ENCODE data around the gene CCIN. TPM values are rescaled to one million over a fixed set of nuclear protein-coding genes. Genes with fewer than 3 reads are reported as not detected.

CCIN gene
- total and polyA plus RNA-seq, 9 of the 15 experiments (the other 6 are each of a cell fraction or from before 2014, with no cell fraction given), result not detected

- TF ChIP-seq, protein P1, sequence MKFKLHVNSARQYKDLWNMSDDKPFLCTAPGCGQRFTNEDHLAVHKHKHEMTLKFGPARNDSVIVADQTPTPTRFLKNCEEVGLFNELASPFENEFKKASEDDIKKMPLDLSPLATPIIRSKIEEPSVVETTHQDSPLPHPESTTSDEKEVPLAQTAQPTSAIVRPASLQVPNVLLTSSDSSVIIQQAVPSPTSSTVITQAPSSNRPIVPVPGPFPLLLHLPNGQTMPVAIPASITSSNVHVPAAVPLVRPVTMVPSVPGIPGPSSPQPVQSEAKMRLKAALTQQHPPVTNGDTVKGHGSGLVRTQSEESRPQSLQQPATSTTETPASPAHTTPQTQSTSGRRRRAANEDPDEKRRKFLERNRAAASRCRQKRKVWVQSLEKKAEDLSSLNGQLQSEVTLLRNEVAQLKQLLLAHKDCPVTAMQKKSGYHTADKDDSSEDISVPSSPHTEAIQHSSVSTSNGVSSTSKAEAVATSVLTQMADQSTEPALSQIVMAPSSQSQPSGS (CRISPR knock-in tag; IDR thresholded peaks at IDR 0.05), result no peak
- TF ChIP-seq MXD1 (CRISPR knock-in tag; IDR thresholded peaks at IDR 0.05; ENCODE audit: borderline replicate concordance, poor library complexity, severe bottlenecking), result no peak
- TF ChIP-seq NRF1 (conservative IDR thresholded peaks at IDR 0.05 in 1 of 2, IDR thresholded peaks at IDR 0.05 in 1 of 2), result peak in 1 of 2 experiments; percentile 82; a peak in 2 of 4 replicates
- TF ChIP-seq EZH2 (IDR thresholded peaks at IDR 0.05; ENCODE audit: borderline replicate concordance, low read depth, low read length), result no peak
- TF ChIP-seq, protein P2, sequence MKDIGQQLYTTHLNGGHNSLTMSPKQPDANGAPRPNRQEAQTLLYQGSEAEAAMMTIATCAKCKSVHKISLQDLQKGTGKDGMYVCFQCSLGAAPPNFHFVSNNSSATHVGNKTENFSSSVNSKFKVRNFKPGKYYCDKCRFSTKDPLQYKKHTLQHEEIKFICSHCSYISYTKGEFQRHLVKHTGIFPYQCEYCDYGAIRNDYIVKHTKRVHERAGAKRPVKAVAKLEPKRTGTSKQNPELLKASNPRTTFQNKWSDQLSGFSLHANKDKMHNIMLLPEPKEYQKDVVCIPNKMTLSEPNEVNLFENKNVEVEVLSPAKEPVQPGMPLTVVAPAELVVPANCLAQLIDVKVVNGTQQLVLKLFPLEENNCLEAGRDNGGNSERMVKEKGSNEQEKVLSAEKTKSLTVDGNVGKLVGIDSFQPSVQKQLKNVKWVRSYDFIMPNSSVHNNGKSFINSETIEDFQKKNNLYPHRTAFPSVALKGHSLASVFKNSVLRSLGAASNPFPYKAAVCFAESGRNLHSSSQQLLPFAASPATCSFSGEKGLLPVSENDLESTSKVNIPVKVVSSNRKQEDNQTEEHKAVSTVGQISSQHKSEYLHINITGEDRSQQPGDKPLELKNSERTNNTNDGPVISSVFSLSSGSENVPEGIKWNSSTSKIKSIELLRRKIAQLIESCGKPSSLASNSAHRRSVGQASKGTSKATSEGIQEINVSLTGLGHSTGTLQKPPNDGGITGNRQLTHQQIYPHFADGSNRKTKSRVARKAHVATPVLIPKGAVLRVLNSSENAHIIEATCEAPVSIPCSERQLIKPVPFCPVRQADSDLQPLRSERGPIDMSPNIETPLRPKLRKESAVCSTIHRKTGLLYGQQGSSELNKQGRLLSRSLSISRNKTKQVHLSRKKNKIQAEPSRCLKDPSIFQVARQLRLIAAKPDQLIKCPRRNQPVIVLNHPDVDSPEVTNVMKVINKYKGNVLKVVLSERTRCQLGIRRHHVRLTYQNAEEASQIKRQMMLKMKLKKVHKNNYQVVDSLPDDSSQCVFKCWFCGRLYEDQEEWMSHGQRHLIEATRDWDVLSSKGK (CRISPR knock-in tag; IDR thresholded peaks at IDR 0.05), result no peak
- no peak for TF ChIP-seq ZBTB5 (IDR thresholded peaks at IDR 0.05)
- TF ChIP-seq THRAP3 (IDR thresholded peaks at IDR 0.05; ENCODE audit: borderline replicate concordance), result no peak
- TF ChIP-seq BRF2 (IDR thresholded peaks at IDR 0.05; ENCODE audit: borderline replicate concordance, insufficient read depth, insufficient read length), result no peak
- no peak for TF ChIP-seq CREB3 (tag; conservative IDR thresholded peaks at IDR 0.05; ENCODE audit: low read depth)
- no peak for TF ChIP-seq COPS2 (conservative IDR thresholded peaks at IDR 0.05)
- no peak for TF ChIP-seq OTX1 (CRISPR knock-in tag; IDR thresholded peaks at IDR 0.05)
- TF ChIP-seq ZNF766 (CRISPR knock-in tag; conservative IDR thresholded peaks at IDR 0.05), result no peak
- no peak for TF ChIP-seq SNRNP70 (optimal IDR thresholded peaks at IDR 0.05; ENCODE audit: low read depth, low read length)
- TF ChIP-seq ZNF639 (CRISPR knock-in tag; conservative IDR thresholded peaks at IDR 0.05 in 1 of 2, IDR thresholded peaks at IDR 0.05 in 1 of 2), result no peak
- TF ChIP-seq BACH1 (tag; IDR thresholded peaks at IDR 0.05), result no peak
Observed at GRCh38 chr9:36136272-36136893, 32.8 kb upstream of the CCIN start, which contains the start of gene GLIPR2 (continued).

Measured in K562 (cell line).